Measurements from ENCODE around the gene CHIT1. TPM values are rescaled to one million over a fixed set of nuclear protein-coding genes. Genes with fewer than 3 reads are reported as not detected.

Gene CHIT1
- total RNA-seq, 1 donor from 2014 or later: not detected

GRCh38 chr1:203167026-203167912, 62.2 kb downstream of the CHIT1 start:
- intact Hi-C loops (cut with DNase I): no loop called here

DNA sequence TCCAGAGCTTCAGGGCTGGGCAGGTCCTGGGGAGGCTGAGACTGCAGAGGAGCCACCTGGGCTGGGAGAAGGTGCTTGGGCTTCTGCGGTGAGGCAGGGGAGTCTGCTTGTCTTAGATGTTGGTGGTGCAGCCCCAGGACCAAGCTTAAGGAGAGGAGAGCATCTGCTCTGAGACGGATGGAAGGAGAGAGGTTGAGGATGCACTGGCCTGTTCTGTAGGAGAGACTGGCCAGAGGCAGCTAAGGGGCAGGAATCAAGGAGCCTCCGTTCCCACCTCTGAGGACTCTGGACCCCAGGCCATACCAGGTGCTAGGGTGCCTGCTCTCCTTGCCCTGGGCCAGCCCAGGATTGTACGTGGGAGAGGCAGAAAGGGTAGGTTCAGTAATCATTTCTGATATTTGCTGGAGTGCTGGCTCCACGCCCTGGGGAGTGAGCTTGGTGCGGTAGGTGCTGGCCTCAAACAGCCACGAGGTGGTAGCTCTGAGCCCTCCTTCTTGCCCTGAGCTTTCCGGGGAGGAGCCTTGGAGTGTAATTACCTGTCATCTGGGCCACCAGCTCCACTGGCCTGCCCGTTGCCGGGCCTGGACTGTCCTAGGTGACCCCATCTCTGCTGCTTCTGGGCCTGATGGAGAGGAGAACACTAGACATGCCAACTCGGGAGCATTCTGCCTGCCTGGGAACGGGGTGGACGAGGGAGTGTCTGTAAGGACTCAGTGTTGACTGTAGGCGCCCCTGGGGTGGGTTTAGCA, 63.1 kb downstream of the CHIT1 start:
- Histone ChIP-seq H3K27me3 (no peaks in the 10 kb centered on the region), H3K9me3 (no peaks in the 10 kb centered on the region), H3K4me3 (no peak overlapping the region), H3K27ac (no peak overlapping the region), H3K4me1 (no peaks in the 10 kb centered on the region), H3K36me3 (no peaks in the 10 kb centered on the region)
- no peak for DNase-seq (ENCODE audit: low spot score in 2 of 2)
- intact Hi-C loops (cut with DNase I): no loop called here
- TF ChIP-seq, protein P1, sequence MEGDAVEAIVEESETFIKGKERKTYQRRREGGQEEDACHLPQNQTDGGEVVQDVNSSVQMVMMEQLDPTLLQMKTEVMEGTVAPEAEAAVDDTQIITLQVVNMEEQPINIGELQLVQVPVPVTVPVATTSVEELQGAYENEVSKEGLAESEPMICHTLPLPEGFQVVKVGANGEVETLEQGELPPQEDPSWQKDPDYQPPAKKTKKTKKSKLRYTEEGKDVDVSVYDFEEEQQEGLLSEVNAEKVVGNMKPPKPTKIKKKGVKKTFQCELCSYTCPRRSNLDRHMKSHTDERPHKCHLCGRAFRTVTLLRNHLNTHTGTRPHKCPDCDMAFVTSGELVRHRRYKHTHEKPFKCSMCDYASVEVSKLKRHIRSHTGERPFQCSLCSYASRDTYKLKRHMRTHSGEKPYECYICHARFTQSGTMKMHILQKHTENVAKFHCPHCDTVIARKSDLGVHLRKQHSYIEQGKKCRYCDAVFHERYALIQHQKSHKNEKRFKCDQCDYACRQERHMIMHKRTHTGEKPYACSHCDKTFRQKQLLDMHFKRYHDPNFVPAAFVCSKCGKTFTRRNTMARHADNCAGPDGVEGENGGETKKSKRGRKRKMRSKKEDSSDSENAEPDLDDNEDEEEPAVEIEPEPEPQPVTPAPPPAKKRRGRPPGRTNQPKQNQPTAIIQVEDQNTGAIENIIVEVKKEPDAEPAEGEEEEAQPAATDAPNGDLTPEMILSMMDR (IDR thresholded peaks at IDR 0.05): no peak

More at GRCh38 chr1:203167026-203167912, 62.2 kb downstream of the CHIT1 start:
- H3K4me3 ChIP-seq: no peak overlapping the region
- no peaks in the 10 kb centered on the region for H3K27me3 ChIP-seq
- no peaks in the 10 kb centered on the region for H3K4me1 ChIP-seq
- no peaks in the 10 kb centered on the region for H3K9me3 ChIP-seq
- no peak for DNase-seq (ENCODE audit: low spot score in 2 of 2)
- H3K36me3 ChIP-seq: no peaks in the 10 kb centered on the region
- H3K27ac ChIP-seq: no peak overlapping the region
- TF ChIP-seq, protein P1 (IDR thresholded peaks at IDR 0.05): no peak

Other genes starting within 250 kb of the CHIT1 start
- gene TMEM183A, start 222.3 kb downstream of the CHIT1 start, total RNA-seq: 44.6 TPM
- 22.2 TPM for gene PPFIA4, start 203.2 kb downstream of the CHIT1 start, total RNA-seq
- gene MYOG, start 143.7 kb downstream of the CHIT1 start, total RNA-seq: not detected
- gene ADORA1, start 101.9 kb downstream of the CHIT1 start, total RNA-seq: 2.0 TPM
- not detected for gene MYBPH, start 53.8 kb downstream of the CHIT1 start, total RNA-seq
- 73.8 TPM for gene CHI3L1, start 43.0 kb downstream of the CHIT1 start, total RNA-seq
- 219 TPM for gene BTG2, start 75.8 kb upstream of the CHIT1 start, total RNA-seq
- 92.3 TPM for gene FMOD, start 121.4 kb upstream of the CHIT1 start, total RNA-seq
- 142 TPM for gene PRELP, start 246.1 kb upstream of the CHIT1 start, total RNA-seq